IMR-90 (cell line): ENCODE data around the gene DEFB124. TPM values are rescaled to one million over a fixed set of nuclear protein-coding genes. Genes with fewer than 3 reads are reported as not detected.
A peak's percentile ranks its signal among the peaks of the same experiment; 100 is the strongest.

Source experiments
- ATAC-seq: fragments of 200-7000 bp; cut with Tn5 transposase; 2 replicates; pipeline ENCODE4 v1.9.1; 2020; ENCODE audit warnings: low read depth, mild to moderate bottlenecking, moderate library complexity
- BruUV-seq: library from RNA; stranded (reverse); fragments of 400-500 nt; replicated peaks from 2 replicates; lab custom pipeline; 2021; lab: Mats Ljungman, UMichigan
- CTCF ChIA-PET: fragments of 300-600 bp; formaldehyde crosslinking; extraction: SDS; loops from one replicate; lab custom pipeline; 2021; ENCODE audit warnings: antibody characterized with exemption; lab: Yijun Ruan, JAX
- POLR2A ChIA-PET: fragments of 300-600 bp; sonication (Branson Sonifier 250); formaldehyde crosslinking; loops from one replicate; lab custom pipeline; 2022; ENCODE audit warnings: antibody characterized with exemption; ENCODE audit not compliant: unreplicated experiment; lab: Charles Lee
- DNase-seq: peaks from one replicate; pipeline ENCODE4 v3.0.0; 2013
- H2AFZ ChIP-seq: replicated peaks from 2 replicates; pipeline ENCODE3; 2013; ENCODE audit warnings: low read length, mild to moderate bottlenecking; ENCODE audit not compliant: poor library complexity
- H2AK5ac ChIP-seq: 2 replicates; pipeline ENCODE4 v1.6.1; 2013; ENCODE audit warnings: low read depth, low read length, inconsistent platforms
- H2AK9ac ChIP-seq: replicated peaks from 2 replicates; pipeline ENCODE3; 2013; ENCODE audit warnings: mild to moderate bottlenecking, low read depth, low read length, moderate library complexity; ENCODE audit not compliant: poor library complexity
- H2BK120ac ChIP-seq: 2 replicates; pipeline ENCODE4 v1.6.1; 2013; ENCODE audit warnings: low read depth, low read length, inconsistent platforms
- H2BK15ac ChIP-seq: 3 replicates; pipeline ENCODE4 v1.6.1; 2013; ENCODE audit warnings: low read depth, low read length, inconsistent platforms
- H2BK20ac ChIP-seq: 2 replicates; pipeline ENCODE4 v1.6.1; 2013; ENCODE audit warnings: low read depth, mild to moderate bottlenecking, inconsistent platforms, low read length, moderate library complexity
- H2BK5ac ChIP-seq: 2 replicates; pipeline ENCODE4 v1.6.1; 2013; ENCODE audit warnings: mild to moderate bottlenecking, low read depth, low read length, inconsistent platforms; ENCODE audit not compliant: poor library complexity, severe bottlenecking
- H3K14ac ChIP-seq: replicated peaks from 2 replicates; pipeline ENCODE4 v1.6.1; 2013; ENCODE audit warnings: low read depth, low read length, inconsistent platforms
- H3K18ac ChIP-seq: 2 replicates; pipeline ENCODE4 v1.6.1; 2013; ENCODE audit warnings: low read depth, low read length, control low read depth
- H3K23ac ChIP-seq: 2 replicates; pipeline ENCODE4 v1.6.1; 2013; ENCODE audit warnings: low read depth, low read length, inconsistent platforms
- H3K27ac ChIP-seq: 2 replicates; pipeline ENCODE4 v1.5.1; 2013; ENCODE audit warnings: mild to moderate bottlenecking, control low read depth, low read length; ENCODE audit not compliant: insufficient read depth
- H3K27me3 ChIP-seq: 2 replicates; pipeline ENCODE4 v1.6.1; 2013; ENCODE audit warnings: low read length; ENCODE audit not compliant: control insufficient read depth, insufficient read depth
- H3K36me3 ChIP-seq: 2 replicates; pipeline ENCODE4 v1.6.1; 2013; ENCODE audit warnings: low read length, mixed read lengths; ENCODE audit not compliant: control insufficient read depth, insufficient read depth
- H3K4ac ChIP-seq: 2 replicates; pipeline ENCODE4 v1.6.1; 2013; ENCODE audit warnings: low read depth, low read length, inconsistent platforms
- H3K4me1 ChIP-seq: 2 replicates; pipeline ENCODE4 v1.6.1; 2013; ENCODE audit warnings: low read length, mixed read lengths; ENCODE audit not compliant: control insufficient read depth, insufficient read depth
- H3K4me2 ChIP-seq: 2 replicates; pipeline ENCODE4 v1.6.1; 2013; ENCODE audit warnings: low read depth, mild to moderate bottlenecking, control low read depth, low read length, moderate library complexity
- H3K4me3 ChIP-seq: 2 replicates; pipeline ENCODE4 v1.5.1; 2013; ENCODE audit warnings: low read depth, mild to moderate bottlenecking, control low read depth, low read length, moderate library complexity; ENCODE audit not compliant: insufficient read depth
- H3K56ac ChIP-seq: 2 replicates; pipeline ENCODE4 v1.6.1; 2013; ENCODE audit warnings: low read length, inconsistent platforms; ENCODE audit not compliant: insufficient read depth; ENCODE audit errors: extremely low read depth
- H3K79me1 ChIP-seq, 2 experiments: 2 replicates each; pipeline ENCODE4 v1.6.1; 2013; ENCODE audit warnings: low read length in 2 of 2, inconsistent platforms in 1 of 2, low read depth in 1 of 2
- H3K9ac ChIP-seq: 2 replicates; pipeline ENCODE4 v1.6.1; 2013; ENCODE audit warnings: low read depth, low read length, control low read depth
- H3K9me1 ChIP-seq: 2 replicates; pipeline ENCODE4 v1.6.1; 2013; ENCODE audit warnings: low read length, inconsistent platforms; ENCODE audit not compliant: insufficient read depth
- H3K9me3 ChIP-seq: 2 replicates; pipeline ENCODE4 v1.6.1; 2013; ENCODE audit warnings: low read length; ENCODE audit not compliant: control insufficient read depth, insufficient read depth
- H4K20me1 ChIP-seq: 2 replicates; pipeline ENCODE4 v1.6.1; 2013; ENCODE audit warnings: low read length, inconsistent platforms; ENCODE audit not compliant: insufficient read depth
- H4K5ac ChIP-seq: 2 replicates; pipeline ENCODE4 v1.6.1; 2013; ENCODE audit warnings: mild to moderate bottlenecking, low read depth, low read length, control low read depth
- H4K8ac ChIP-seq, 2 experiments: 2 replicates each; pipeline ENCODE4 v1.6.1; 2013; ENCODE audit warnings: low read depth in 2 of 2, low read length in 2 of 2, control low read depth in 1 of 2, inconsistent platforms in 1 of 2
- H4K91ac ChIP-seq: 2 replicates; pipeline ENCODE4 v1.6.1; 2013; ENCODE audit warnings: low read depth, low read length, inconsistent platforms; ENCODE audit not compliant: insufficient read depth
- CEBPB ChIP-seq: IDR thresholded peaks from 2 replicates; pipeline ENCODE4 v1.6.1; 2012; ENCODE audit warnings: low read depth, low read length, improper control_type of control experiment
- RAD21 ChIP-seq: IDR thresholded peaks from 2 replicates; pipeline ENCODE4 v1.6.1; 2012; ENCODE audit warnings: low read length, improper control_type of control experiment
- WGBS, 2 experiments: methylation state at CpG; one replicate each; pipeline versions ENCODE4 v1.1.5 to v1.1.7; 2013; ENCODE audit warnings: missing lambda C conversion rate in 2 of 2; ENCODE audit not compliant: insufficient read length in 1 of 2; ENCODE audit errors: extremely low coverage in 2 of 2; 5-methylcytosine and 5-hydroxymethylcytosine counted together
- dilution Hi-C: fragments of 300-500 bp; cut with HindIII; formaldehyde crosslinking; loops from one replicate; pipeline ENCODE4 v1.14.3; 2018; ENCODE audit warnings: low sequenced_read_pairs; ENCODE audit not compliant: unreplicated experiment
- in situ Hi-C: fragments of 300-500 bp; cut with MboI; formaldehyde crosslinking; loops from 3 replicates; pipeline ENCODE4 v1.14.3; 2019; ENCODE audit warnings: low sequenced_read_pairs, inconsistent platforms, mixed read lengths
- intact Hi-C: fragments of 100-400 bp; cut with micrococcal nuclease; formaldehyde crosslinking; loops from 2 replicates; pipeline ENCODE4 v1.10.0; 2022
- polyA plus RNA-seq, 3 experiments: library from polyadenylated mRNA; depleted of rRNA; stranded (reverse); fragments of >200 nt; gene quantifications; 2 replicates each; pipeline ENCODE4 v1.2.3, GENCODE V29; 2012; ENCODE audit warnings: low replicate concordance in 1 of 3
- total RNA-seq: library from RNA; depleted of rRNA; stranded (reverse); fragments of >200 nt; gene quantifications from 2 replicates; pipeline ENCODE4 v1.2.3, GENCODE V29; 2012
- TF ChIP-seq, protein P1 (sequence below): fragments of 150-350 bp; IDR thresholded peaks from 2 replicates; pipeline ENCODE4 v1.6.1; 2017; ENCODE audit warnings: mild to moderate bottlenecking, antibody characterized with exemption, low read length, low read depth
- TF ChIP-seq, protein P2 (sequence below): conservative IDR thresholded peaks from 2 replicates; pipeline ENCODE4 v1.5.1; 2012; ENCODE audit warnings: mild to moderate bottlenecking, low read depth, low read length, improper control_type of control experiment

The DEFB124 gene
- total and polyA plus RNA-seq, 2 of the 4 experiments (the other 2 are of a cell fraction), result not detected

DNA sequence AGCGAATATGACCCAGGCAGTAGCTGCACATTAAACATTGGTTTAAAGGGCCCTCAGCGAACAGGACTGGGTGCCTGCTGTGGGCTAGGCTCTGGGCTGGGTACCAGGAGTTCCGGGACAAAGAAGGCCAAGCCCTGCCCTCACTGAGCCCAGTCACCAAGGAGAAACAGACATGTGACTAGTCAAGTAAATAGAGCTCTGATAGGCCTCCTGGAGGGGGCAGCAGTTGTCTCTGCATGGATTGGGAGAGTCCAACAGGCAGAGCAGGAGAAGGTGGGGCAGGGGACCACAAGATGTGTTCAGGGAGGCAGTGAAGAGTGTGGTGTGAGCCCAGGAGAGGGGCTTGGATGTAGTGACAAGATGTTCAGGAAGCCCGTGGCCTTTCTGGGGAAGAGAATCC, 42.4 kb upstream of the DEFB124 start:
- peak overlapping the region; percentile 17 for H2AK5ac ChIP-seq
- no peak overlapping the region for H2BK15ac ChIP-seq
- H3K4me2 ChIP-seq, result peak overlapping the region; percentile 50; the same call in 1 of the 2 replicates
- DNase-seq, result peak; percentile 58
- in situ Hi-C loops, result no loop called here
- no peak overlapping the region for H2BK120ac ChIP-seq
- 0 out of 2 replicates have a peak overlapping the region, but pooled peaks have one; percentile 39 for H3K4ac ChIP-seq
- no peak overlapping the region for H4K5ac ChIP-seq
- no peak overlapping the region for H4K91ac ChIP-seq
- TF ChIP-seq, protein P1, sequence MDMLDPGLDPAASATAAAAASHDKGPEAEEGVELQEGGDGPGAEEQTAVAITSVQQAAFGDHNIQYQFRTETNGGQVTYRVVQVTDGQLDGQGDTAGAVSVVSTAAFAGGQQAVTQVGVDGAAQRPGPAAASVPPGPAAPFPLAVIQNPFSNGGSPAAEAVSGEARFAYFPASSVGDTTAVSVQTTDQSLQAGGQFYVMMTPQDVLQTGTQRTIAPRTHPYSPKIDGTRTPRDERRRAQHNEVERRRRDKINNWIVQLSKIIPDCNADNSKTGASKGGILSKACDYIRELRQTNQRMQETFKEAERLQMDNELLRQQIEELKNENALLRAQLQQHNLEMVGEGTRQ, result peak; percentile 65
- TF ChIP-seq, protein P2, sequence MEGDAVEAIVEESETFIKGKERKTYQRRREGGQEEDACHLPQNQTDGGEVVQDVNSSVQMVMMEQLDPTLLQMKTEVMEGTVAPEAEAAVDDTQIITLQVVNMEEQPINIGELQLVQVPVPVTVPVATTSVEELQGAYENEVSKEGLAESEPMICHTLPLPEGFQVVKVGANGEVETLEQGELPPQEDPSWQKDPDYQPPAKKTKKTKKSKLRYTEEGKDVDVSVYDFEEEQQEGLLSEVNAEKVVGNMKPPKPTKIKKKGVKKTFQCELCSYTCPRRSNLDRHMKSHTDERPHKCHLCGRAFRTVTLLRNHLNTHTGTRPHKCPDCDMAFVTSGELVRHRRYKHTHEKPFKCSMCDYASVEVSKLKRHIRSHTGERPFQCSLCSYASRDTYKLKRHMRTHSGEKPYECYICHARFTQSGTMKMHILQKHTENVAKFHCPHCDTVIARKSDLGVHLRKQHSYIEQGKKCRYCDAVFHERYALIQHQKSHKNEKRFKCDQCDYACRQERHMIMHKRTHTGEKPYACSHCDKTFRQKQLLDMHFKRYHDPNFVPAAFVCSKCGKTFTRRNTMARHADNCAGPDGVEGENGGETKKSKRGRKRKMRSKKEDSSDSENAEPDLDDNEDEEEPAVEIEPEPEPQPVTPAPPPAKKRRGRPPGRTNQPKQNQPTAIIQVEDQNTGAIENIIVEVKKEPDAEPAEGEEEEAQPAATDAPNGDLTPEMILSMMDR, result peak; percentile 38
- TF ChIP-seq CEBPB, result no peak
- 0 out of 2 replicates have a peak, but pooled peaks have one; percentile 6 for TF ChIP-seq RAD21
- 0 out of 2 replicates have a peak overlapping the region, but pooled peaks have one; percentile 2 for H3K14ac ChIP-seq
- no peak overlapping the region for H4K8ac ChIP-seq
- no peaks in the 10 kb centered on the region for H3K9me3 ChIP-seq
- peak overlapping the region; percentile 39 for H3K23ac ChIP-seq
- no peak overlapping the region for H3K56ac ChIP-seq
- H4K20me1 ChIP-seq, result peaks cover 60% of the 10 kb centered on the region
- ATAC-seq, result peak; percentile 37
- H3K4me3 ChIP-seq, result no peak overlapping the region
- H3K9ac ChIP-seq, result 0 out of 2 replicates have a peak overlapping the region, but pooled peaks have one; percentile 14
- H3K4me1 ChIP-seq, result peaks cover 19% of the 10 kb centered on the region
- H2AFZ ChIP-seq, result no peak overlapping the region
- WGBS, 2 experiments, result 92% methylated on average over 2 of the region's 4 CpGs; no CpG with 5 or more reads in 1 of the 2 experiments
- peaks cover 33% of the 10 kb centered on the region for H3K9me1 ChIP-seq
- H3K27ac ChIP-seq, result peak overlapping the region; percentile 0; the same call in 1 of the 2 replicates
- no peak overlapping the region for H3K18ac ChIP-seq
- POLR2A ChIA-PET, result interaction anchor here (0.6 kb wide), 1 partner anchor 14 kb away, joined by 3 read pairs; no protein-coding TSS in a partner anchor
- intact Hi-C loops, result no loop called here
- H3K36me3 ChIP-seq, result peaks cover 14% of the 10 kb centered on the region
- peak overlapping the region; percentile 21 for H2AK9ac ChIP-seq
- no peaks in the 10 kb centered on the region for H3K27me3 ChIP-seq
- dilution Hi-C loops, result no loop called here
- H2BK20ac ChIP-seq, result no peak overlapping the region
- CTCF ChIA-PET, result no interaction called here
- BruUV-seq, result no TSS peak
- peaks cover 15 to 72% of the 10 kb centered on the region in 2 experiments for H3K79me1 ChIP-seq
- peak overlapping the region; percentile 5 for H2BK5ac ChIP-seq
